ENCODE results near the gene EHBP1L1.

EHBP1L1 gene

GRCh38 chr11:65592858-65593517 lies 17.1 kb downstream of the EHBP1L1 start:
- no peak for DNase-seq (ENCODE audit: low read depth in 2 of 2, low spot score in 1 of 2)

GRCh38 chr11:65593518-65594414 lies 17.9 kb downstream of the EHBP1L1 start:
- no peak for DNase-seq (ENCODE audit: low read depth in 2 of 2, low spot score in 1 of 2)

GRCh38 chr11:65595131-65595530 lies 19.3 kb downstream of the EHBP1L1 start:
- DNase-seq (ENCODE audit: low read depth in 2 of 2, low spot score in 1 of 2) = no peak

GRCh38 chr11:65595543-65596281 lies 19.9 kb downstream of the EHBP1L1 start, which contains the start of gene KCNK7:
KCNK7 (minus strand) TSS chr11:65595800; CDS start chr11:65595772, 28 bp downstream.
- no peak for DNase-seq (ENCODE audit: low read depth in 2 of 2, low spot score in 1 of 2)

GRCh38 chr11:65596520-65596919 lies 20.7 kb downstream of the EHBP1L1 start:
- DNase-seq (ENCODE audit: low read depth in 2 of 2, low spot score in 1 of 2) = no peak

- DNase-seq (ENCODE audit: low read depth in 2 of 2, low spot score in 1 of 2) = no peak
Measured at GRCh38 chr11:65598258-65598699, 22.4 kb downstream of the EHBP1L1 start.

- DNase-seq (ENCODE audit: low read depth in 2 of 2, low spot score in 1 of 2) = no peak
Measured at GRCh38 chr11:65599216-65599954, 23.5 kb downstream of the EHBP1L1 start.

- no peak for DNase-seq (ENCODE audit: low read depth in 2 of 2, low spot score in 1 of 2)
Measured at GRCh38 chr11:65599955-65600246, 24.0 kb downstream of the EHBP1L1 start.

- DNase-seq (ENCODE audit: low read depth in 2 of 2, low spot score in 1 of 2) = no peak
Measured at GRCh38 chr11:65604258-65604657, 28.4 kb downstream of the EHBP1L1 start.

- no peak for DNase-seq (ENCODE audit: low read depth in 2 of 2, low spot score in 1 of 2)
Measured at GRCh38 chr11:65606876-65607613, 31.2 kb downstream of the EHBP1L1 start.

- DNase-seq (ENCODE audit: low read depth in 2 of 2, low spot score in 1 of 2) = no peak
Measured at GRCh38 chr11:65607614-65608426, 32.0 kb downstream of the EHBP1L1 start.

- DNase-seq (ENCODE audit: low read depth in 2 of 2, low spot score in 1 of 2) = no peak
Measured at GRCh38 chr11:65609229-65609628, 33.4 kb downstream of the EHBP1L1 start.

- no peak for DNase-seq (ENCODE audit: low read depth in 2 of 2, low spot score in 1 of 2)
Measured at GRCh38 chr11:65609665-65610064, 33.8 kb downstream of the EHBP1L1 start.

- no peak for DNase-seq (ENCODE audit: low read depth in 2 of 2, low spot score in 1 of 2)
Measured at GRCh38 chr11:65610404-65610803, 34.6 kb downstream of the EHBP1L1 start.

GRCh38 chr11:65611028-65611757 lies 35.3 kb downstream of the EHBP1L1 start:
- no peak for DNase-seq (ENCODE audit: low read depth in 2 of 2, low spot score in 1 of 2)

- DNase-seq (ENCODE audit: low read depth in 2 of 2, low spot score in 1 of 2) = no peak
Measured at GRCh38 chr11:65611758-65612603, 36.1 kb downstream of the EHBP1L1 start.

GRCh38 chr11:65612691-65613090 lies 36.8 kb downstream of the EHBP1L1 start:
- DNase-seq (ENCODE audit: low read depth in 2 of 2, low spot score in 1 of 2) = no peak
